Liver (tissue), 9 donors: ENCODE measurements around the gene ASIC1. TPM values are rescaled to one million over a fixed set of nuclear protein-coding genes. Genes with fewer than 3 reads are reported as not detected.

ENCODE experiments used
- DNase-seq: peaks from one replicate; pipeline ENCODE4 v3.0.0-alpha.2; 2017; ENCODE audit warnings: low spot score
- H3K27ac ChIP-seq, 2 donors: one replicate each; pipeline ENCODE4 v1.7.0; 2013; ENCODE audit warnings: inconsistent platforms in 2 of 2, low read length in 2 of 2, control low read depth in 1 of 2, low read depth in 1 of 2, mild to moderate bottlenecking in 1 of 2
- H3K27me3 ChIP-seq, 4 donors: one replicate each; pipeline versions ENCODE4 v1.6.1 to v1.7.0; 2013; ENCODE audit warnings: low read length in 3 of 4, inconsistent platforms in 1 of 4, mild to moderate bottlenecking in 1 of 4, moderate library complexity in 1 of 4; ENCODE audit not compliant: control insufficient read depth in 4 of 4, insufficient read depth in 4 of 4
- H3K36me3 ChIP-seq, 4 donors: one replicate each; pipeline versions ENCODE4 v1.6.1 to v1.7.0; 2013; ENCODE audit warnings: low read length in 3 of 4, mild to moderate bottlenecking in 3 of 4, low read depth in 1 of 4, moderate library complexity in 1 of 4; ENCODE audit not compliant: control insufficient read depth in 4 of 4, insufficient read depth in 3 of 4
- H3K4me1 ChIP-seq, 4 donors: one replicate each; pipeline versions ENCODE4 v1.6.1 to v1.7.0; 2013; ENCODE audit warnings: low read length in 3 of 4, mild to moderate bottlenecking in 3 of 4, moderate library complexity in 1 of 4; ENCODE audit not compliant: control insufficient read depth in 4 of 4, insufficient read depth in 4 of 4
- H3K4me3 ChIP-seq, 3 donors: one replicate each; pipeline versions ENCODE4 v1.6.1 to v1.7.0; 2013; ENCODE audit warnings: low read length in 3 of 3, control low read depth in 1 of 3, low read depth in 1 of 3, mild to moderate bottlenecking in 1 of 3
- H3K9ac ChIP-seq, 2 donors: one replicate each; pipeline ENCODE4 v1.7.0; 2013; ENCODE audit warnings: low read length in 2 of 2, mild to moderate bottlenecking in 2 of 2, moderate library complexity in 2 of 2, control low read depth in 1 of 2, low read depth in 1 of 2
- H3K9me3 ChIP-seq, 4 donors: one replicate each; pipeline versions ENCODE4 v1.6.1 to v1.7.0; 2013; ENCODE audit warnings: low read length in 3 of 4; ENCODE audit not compliant: control insufficient read depth in 4 of 4
- ATF3 ChIP-seq: IDR thresholded peaks from 2 replicates; pipeline ENCODE4 v1.6.1; 2016; ENCODE audit warnings: antibody characterized with exemption
- CTCF ChIP-seq: fragments of 150-350 bp; IDR thresholded peaks from 2 replicates; pipeline ENCODE4 v1.5.1; 2017; ENCODE audit warnings: improper control_type of control experiment, low read depth, low read length; ENCODE audit not compliant: missing input control
- EGR1 ChIP-seq, 2 donors: IDR thresholded peaks; 2 replicates each; pipeline ENCODE4 v1.6.1; 2016 to 2018; ENCODE audit warnings: antibody characterized with exemption in 2 of 2, low read depth in 2 of 2
- FOXA1 ChIP-seq: IDR thresholded peaks from 2 replicates; pipeline ENCODE4 v1.6.1; 2016; ENCODE audit warnings: antibody characterized with exemption
- FOXA2 ChIP-seq: IDR thresholded peaks from 2 replicates; pipeline ENCODE4 v1.6.1; 2016; ENCODE audit warnings: antibody characterized with exemption
- GABPA ChIP-seq, 2 donors: IDR thresholded peaks in 1 of 2; conservative IDR thresholded peaks in 1 of 2; 2 replicates each; pipeline ENCODE4 v1.6.1; 2016; ENCODE audit warnings: antibody characterized with exemption in 2 of 2, mild to moderate bottlenecking in 1 of 2, moderate library complexity in 1 of 2
- HNF4A ChIP-seq, 2 donors: conservative IDR thresholded peaks; 2 replicates each; pipeline ENCODE4 v1.6.1; 2016; ENCODE audit warnings: antibody characterized with exemption in 2 of 2, mild to moderate bottlenecking in 2 of 2
- HNF4G ChIP-seq: IDR thresholded peaks from 2 replicates; pipeline ENCODE4 v1.6.1; 2016; ENCODE audit warnings: antibody characterized with exemption
- JUND ChIP-seq, 2 donors: IDR thresholded peaks; 2 replicates each; pipeline ENCODE4 v1.6.1; 2016; ENCODE audit warnings: antibody characterized with exemption in 2 of 2
- MAX ChIP-seq: IDR thresholded peaks from 2 replicates; pipeline ENCODE4 v1.6.1; 2016; ENCODE audit warnings: antibody characterized with exemption
- NR2F2 ChIP-seq: IDR thresholded peaks from 2 replicates; pipeline ENCODE4 v1.6.1; 2016; ENCODE audit warnings: antibody characterized with exemption
- RAD21 ChIP-seq, 2 donors: IDR thresholded peaks; 2 replicates each; pipeline ENCODE4 v1.6.1; 2016; ENCODE audit warnings: antibody characterized with exemption in 2 of 2, mild to moderate bottlenecking in 2 of 2
- REST ChIP-seq: IDR thresholded peaks from 2 replicates; pipeline ENCODE4 v1.6.1; 2016; ENCODE audit warnings: antibody characterized with exemption, mild to moderate bottlenecking
- RXRA ChIP-seq, 2 donors: IDR thresholded peaks; 2 replicates each; pipeline ENCODE4 v1.6.1; 2017 to 2018; ENCODE audit warnings: antibody characterized with exemption in 2 of 2, mild to moderate bottlenecking in 1 of 2
- SP1 ChIP-seq: IDR thresholded peaks from 2 replicates; pipeline ENCODE4 v1.6.1; 2018; ENCODE audit warnings: antibody characterized with exemption, mild to moderate bottlenecking
- TAF1 ChIP-seq: conservative IDR thresholded peaks from 2 replicates; pipeline ENCODE4 v1.6.1; 2016; ENCODE audit warnings: antibody characterized with exemption, mild to moderate bottlenecking
- YY1 ChIP-seq: IDR thresholded peaks from 2 replicates; pipeline ENCODE4 v1.6.1; 2016; ENCODE audit warnings: antibody characterized with exemption, mild to moderate bottlenecking
- ZBTB33 ChIP-seq: IDR thresholded peaks from 2 replicates; pipeline ENCODE4 v1.6.1; 2016; ENCODE audit warnings: antibody characterized with exemption
- WGBS: extraction: QIAGEN DNeasy Blood & Tissue Kit; methylation state at CpG from one replicate; pipeline ENCODE4 v1.1.7; 2013; 5-methylcytosine and 5-hydroxymethylcytosine counted together
- polyA plus RNA-seq, 2 donors: library from polyadenylated mRNA; stranded (reverse) in 1 of 2; unstranded in 1 of 2; fragments of 200-250 nt in 1 of 2; fragments of >200 nt in 1 of 2; fragmentation: Nextera tagmentation in 1 of 2; extraction: Ambion mirVana in 1 of 2; gene quantifications; one replicate each; pipeline versions ENCODE4 v1.2.1 to v1.2.3, GENCODE V29; 2013 to 2015
- total RNA-seq, 2 donors: library from RNA; depleted of rRNA; stranded (reverse); fragments of >200 nt; gene quantifications; one replicate each; pipeline ENCODE4 v1.2.3, GENCODE V29; 2014
- donor health status: healthy.
- donor health status: healthy.
- donor health status: healthy.
- donor health status: healthy.
- donor health status: healthy.

ASIC1 gene
- total and polyA plus RNA-seq, 4 donors, result 0.05 to 0.08 (median 0.06) TPM; not detected in 1

GRCh38 chr12:50055831-50056638, 1.4 kb upstream of the ASIC1 start:
- Histone ChIP-seq H3K4me1 (peaks cover 7 to 19% (median 10%) of the 10 kb centered on the region in 4 donors), H3K9ac (no peak overlapping the region), H3K4me3 (no peak overlapping the region), H3K9me3 (no peaks in the 10 kb centered on the region), H3K27ac (no peak overlapping the region), H3K36me3 (no peaks in the 10 kb centered on the region), H3K27me3 (peaks cover 0 to 2% (median 0%) of the 10 kb centered on the region in 4 donors)
- DNase-seq, result peak; percentile 57
- TF ChIP-seq FOXA1 (no peak), FOXA2 (no peak), JUND (IDR thresholded peaks at IDR 0.05) (no peak), ZBTB33 (no peak), HNF4A (conservative IDR thresholded peaks at IDR 0.05) (no peak), MAX (no peak), CTCF (peak; percentile 91), SP1 (no peak), ATF3 (no peak), RAD21 (IDR thresholded peaks at IDR 0.05) (peak; percentile 83 to 86)
- 12% methylated on average over 17 of the region's 17 CpGs for WGBS

- Histone ChIP-seq H3K9me3 (no peaks in the 10 kb centered on the region), H3K9ac (no peak overlapping the region), H3K36me3 (no peaks in the 10 kb centered on the region), H3K4me1 (peaks cover 7 to 20% (median 10%) of the 10 kb centered on the region in 4 donors), H3K27me3 (peaks cover 0 to 2% (median 0%) of the 10 kb centered on the region in 4 donors), H3K4me3 (no peak overlapping the region), H3K27ac (no peak overlapping the region)
- 16% methylated on average over 3 of the region's 3 CpGs for WGBS
- DNase-seq, result no peak
- TF ChIP-seq FOXA2 (no peak), HNF4G (no peak), MAX (no peak), TAF1 (no peak), EGR1 (IDR thresholded peaks at IDR 0.05; ENCODE audit: low read depth in 2 of 2) (no peak), ATF3 (no peak), SP1 (no peak), FOXA1 (no peak), CTCF (no peak), RAD21 (IDR thresholded peaks at IDR 0.05) (no peak), RXRA (IDR thresholded peaks at IDR 0.05) (no peak), JUND (IDR thresholded peaks at IDR 0.05) (no peak), NR2F2 (no peak), GABPA (IDR thresholded peaks at IDR 0.05 in 1 of 2, conservative IDR thresholded peaks at IDR 0.05 in 1 of 2) (no peak), YY1 (no peak), REST (no peak)
Observed at GRCh38 chr12:50056639-50056976, 788 bp upstream of the ASIC1 start.
